Transverse colon (tissue), 4 donors: ENCODE results near the gene PLA2G4F.

ENCODE experiments used
- EP300 ChIP-seq: sonication (generic); formaldehyde crosslinking; IDR thresholded peaks from one replicate; pipeline ENCODE4 v1.6.1; 2017; ENCODE audit warnings: antibody characterized with exemption, low read depth
- POLR2AphosphoS5 ChIP-seq, 3 donors: sonication (generic); formaldehyde crosslinking; IDR thresholded peaks; one replicate each; pipeline ENCODE4 v1.6.1; 2016; ENCODE audit warnings: antibody characterized with exemption in 3 of 3
- TF ChIP-seq, protein P1 (sequence below), 5 experiments: fragments of 200-600 bp in 3 of 5; fragments of 450-650 bp in 2 of 5; sonication (generic) in 3 of 5; IDR thresholded peaks; 1 replicate in 2 of 5; 2 replicates in 3 of 5; pipeline ENCODE4 v1.5.1; 2016 to 2017; ENCODE audit warnings: antibody characterized with exemption in 5 of 5, inconsistent platforms in 3 of 5, mild to moderate bottlenecking in 2 of 5, moderate library complexity in 1 of 5

DNA sequence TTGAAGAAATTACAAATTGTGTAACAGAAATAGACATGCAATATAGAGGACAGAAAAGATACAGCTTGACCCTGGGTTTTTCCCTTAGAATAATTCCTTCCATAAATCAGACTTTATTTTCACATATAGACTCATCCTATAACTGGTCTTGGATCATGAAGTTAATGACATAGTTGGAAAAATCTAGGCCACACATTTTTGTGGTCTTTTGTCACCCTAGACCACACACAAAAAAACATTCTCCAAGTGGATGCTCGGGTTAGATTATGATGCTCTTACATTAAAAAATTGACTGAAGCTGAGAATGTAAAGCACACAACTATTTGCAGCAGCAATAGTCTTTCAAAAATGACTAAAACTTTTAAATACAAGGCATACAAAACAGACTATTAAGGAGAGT, 54.6 kb downstream of the PLA2G4F start:
- TF ChIP-seq, protein P1, sequence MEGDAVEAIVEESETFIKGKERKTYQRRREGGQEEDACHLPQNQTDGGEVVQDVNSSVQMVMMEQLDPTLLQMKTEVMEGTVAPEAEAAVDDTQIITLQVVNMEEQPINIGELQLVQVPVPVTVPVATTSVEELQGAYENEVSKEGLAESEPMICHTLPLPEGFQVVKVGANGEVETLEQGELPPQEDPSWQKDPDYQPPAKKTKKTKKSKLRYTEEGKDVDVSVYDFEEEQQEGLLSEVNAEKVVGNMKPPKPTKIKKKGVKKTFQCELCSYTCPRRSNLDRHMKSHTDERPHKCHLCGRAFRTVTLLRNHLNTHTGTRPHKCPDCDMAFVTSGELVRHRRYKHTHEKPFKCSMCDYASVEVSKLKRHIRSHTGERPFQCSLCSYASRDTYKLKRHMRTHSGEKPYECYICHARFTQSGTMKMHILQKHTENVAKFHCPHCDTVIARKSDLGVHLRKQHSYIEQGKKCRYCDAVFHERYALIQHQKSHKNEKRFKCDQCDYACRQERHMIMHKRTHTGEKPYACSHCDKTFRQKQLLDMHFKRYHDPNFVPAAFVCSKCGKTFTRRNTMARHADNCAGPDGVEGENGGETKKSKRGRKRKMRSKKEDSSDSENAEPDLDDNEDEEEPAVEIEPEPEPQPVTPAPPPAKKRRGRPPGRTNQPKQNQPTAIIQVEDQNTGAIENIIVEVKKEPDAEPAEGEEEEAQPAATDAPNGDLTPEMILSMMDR (IDR thresholded peaks at IDR 0.05), result no peak
- TF ChIP-seq POLR2AphosphoS5 (IDR thresholded peaks at IDR 0.05) (no peak), EP300 (no peak)
